GM12878 (cell line): ENCODE data around the gene CACNG1. TPM values are rescaled to one million over a fixed set of nuclear protein-coding genes. Genes with fewer than 3 reads are reported as not detected.

Experiments
- ATAC-seq: fragments of 200-7000 bp; cut with Tn5 transposase; 3 replicates; pipeline ENCODE4 v1.9.1; 2020; ENCODE audit warnings: mild to moderate bottlenecking, moderate library complexity
- BruUV-seq: library from RNA; stranded (reverse); fragments of 400-500 nt; replicated peaks from 2 replicates; lab custom pipeline; 2021; lab: Mats Ljungman, UMichigan
- CTCF ChIA-PET: fragments of 300-600 bp; sonication (Branson Sonifier 250); formaldehyde crosslinking; extraction: SDS; loops from one replicate; lab custom pipeline; 2021; ENCODE audit warnings: inconsistent platforms; lab: Yijun Ruan, JAX
- POLR2A ChIA-PET: fragments of 350-600 bp; formaldehyde crosslinking; extraction: SDS; loops from one replicate; lab custom pipeline; 2021; ENCODE audit warnings: inconsistent platforms; lab: Charles Lee
- RAD21 ChIA-PET: fragments of 300-600 bp; sonication (Branson Sonifier 250); formaldehyde crosslinking; loops from one replicate; lab custom pipeline; 2023; ENCODE audit warnings: antibody characterized with exemption; ENCODE audit not compliant: unreplicated experiment; lab: Charles Lee
- SMC1A ChIA-PET: fragments of 300-600 bp; sonication (Branson Sonifier 250); formaldehyde crosslinking; loops from one replicate; lab custom pipeline; 2023; ENCODE audit not compliant: unreplicated experiment, uncharacterized antibody; lab: Charles Lee
- DNase-seq: peaks from one replicate; pipeline ENCODE4 v3.0.0-alpha.2; 2011; ENCODE audit warnings: low read depth, low spot score
- FAIRE-seq: peaks from 3 replicates; lab custom pipeline; 2011; peaks lifted over from hg19 to GRCh38; lab: Jason Lieb, UNC
- H2AFZ ChIP-seq: 2 replicates; pipeline ENCODE4 v1.6.0; 2011; ENCODE audit warnings: low read depth, low read length, control low read depth; ENCODE audit not compliant: control insufficient read depth
- H3K27ac ChIP-seq: 2 replicates; pipeline ENCODE4 v1.5.1; 2011; ENCODE audit warnings: control low read depth; ENCODE audit not compliant: control insufficient read depth, insufficient read depth
- H3K27me3 ChIP-seq, 2 experiments: replicated peaks in 1 of 2; 2 replicates each; pipeline versions ENCODE4 v1.6.0 to v1.6.1; 2011; ENCODE audit warnings: low read length in 1 of 2; ENCODE audit not compliant: control insufficient read depth in 2 of 2, insufficient read depth in 2 of 2
- H3K36me3 ChIP-seq, 2 experiments: 2 replicates each; pipeline ENCODE4 v1.5.1; 2011; ENCODE audit warnings: low read length in 1 of 2; ENCODE audit not compliant: control insufficient read depth in 2 of 2, insufficient read depth in 2 of 2
- H3K4me1 ChIP-seq: 2 replicates; pipeline ENCODE4 v1.6.1; 2011; ENCODE audit warnings: mild to moderate bottlenecking, low read length, moderate library complexity, mixed read lengths; ENCODE audit not compliant: control insufficient read depth, insufficient read depth
- H3K4me2 ChIP-seq: 2 replicates; pipeline ENCODE4 v1.6.0; 2011; ENCODE audit warnings: control low read depth; ENCODE audit not compliant: control insufficient read depth, insufficient read depth
- H3K4me3 ChIP-seq: fragments of 200-600 bp; sonication (generic); 2 replicates; pipeline ENCODE4 v1.5.1; 2016
- H3K79me2 ChIP-seq: 2 replicates; pipeline ENCODE4 v1.6.0; 2011; ENCODE audit warnings: low read length; ENCODE audit not compliant: control insufficient read depth, insufficient read depth
- H3K9ac ChIP-seq: 2 replicates; pipeline ENCODE4 v1.8.0; 2011; ENCODE audit warnings: low read length, control low read depth, mixed read lengths; ENCODE audit not compliant: control insufficient read depth, insufficient read depth
- H3K9me3 ChIP-seq: replicated peaks from 3 replicates; pipeline ENCODE4 v1.5.1; 2011; ENCODE audit warnings: mild to moderate bottlenecking, low read length; ENCODE audit not compliant: control insufficient read depth, insufficient read depth
- H4K20me1 ChIP-seq: 2 replicates; pipeline ENCODE4 v1.6.0; 2011; ENCODE audit not compliant: control insufficient read depth, insufficient read depth
- CEBPB ChIP-seq, 2 experiments: fragments of 150-350 bp in 1 of 2; IDR thresholded peaks; 2 replicates each; pipeline ENCODE4 v1.6.1; 2012 to 2014; ENCODE audit warnings: low read depth in 2 of 2, low read length in 2 of 2, borderline replicate concordance in 1 of 2, inconsistent platforms in 1 of 2
- DPF2 ChIP-seq: fragments of 450-650 bp; IDR thresholded peaks from 2 replicates; pipeline ENCODE4 v1.6.1; 2017; ENCODE audit warnings: mild to moderate bottlenecking
- FOXK2 ChIP-seq: fragments of 450-650 bp; IDR thresholded peaks from 2 replicates; pipeline ENCODE4 v1.6.1; 2017; ENCODE audit warnings: mild to moderate bottlenecking, moderate library complexity
- GATAD2B ChIP-seq: fragments of 450-650 bp; conservative IDR thresholded peaks from 2 replicates; pipeline ENCODE4 v1.6.1; 2017; ENCODE audit warnings: low read depth, mild to moderate bottlenecking, moderate library complexity
- HDAC2 ChIP-seq: fragments of 200-600 bp; sonication (generic); IDR thresholded peaks from 2 replicates; pipeline ENCODE4 v1.6.1; 2017
- MTA3 ChIP-seq: IDR thresholded peaks from 2 replicates; pipeline ENCODE4 v1.6.1; 2012; ENCODE audit warnings: low read length, inconsistent platforms, borderline replicate concordance
- SMAD1 ChIP-seq: fragments of 450-650 bp; IDR thresholded peaks from 2 replicates; pipeline ENCODE4 v1.6.1; 2018; ENCODE audit warnings: mild to moderate bottlenecking, low read depth; ENCODE audit not compliant: partially characterized antibody
- STAT3 ChIP-seq: IDR thresholded peaks from 2 replicates; pipeline ENCODE4 v1.6.1; 2011; ENCODE audit warnings: low read depth, low read length, improper control_type of control experiment
- ZNF207 ChIP-seq: fragments of 450-650 bp; IDR thresholded peaks from 2 replicates; pipeline ENCODE4 v1.6.1; 2014; ENCODE audit warnings: antibody characterized with exemption, mild to moderate bottlenecking, borderline replicate concordance
- ZNF24 ChIP-seq: fragments of 450-650 bp; IDR thresholded peaks from 2 replicates; pipeline ENCODE4 v1.6.1; 2017; ENCODE audit warnings: antibody characterized with exemption, mild to moderate bottlenecking
- WGBS: methylation state at CpG from one replicate; pipeline ENCODE4 v1.1.6; 2016; ENCODE audit warnings: low lambda C conversion rate; ENCODE audit not compliant: insufficient replicate concordance, insufficient coverage; ENCODE audit errors: missing lambda C conversion rate; 5-methylcytosine and 5-hydroxymethylcytosine counted together
- in situ Hi-C: fragments of 300-500 bp; cut with MboI; formaldehyde crosslinking; loops from 9 replicates; pipeline ENCODE4 v1.14.3; 2018; ENCODE audit warnings: mixed read lengths
- intact Hi-C: fragments of 100-400 bp; cut with micrococcal nuclease; formaldehyde crosslinking; loops from one replicate; pipeline ENCODE4 v1.14.2; 2022; ENCODE audit not compliant: unreplicated experiment
- polyA plus RNA-seq, 11 experiments: library from polyadenylated mRNA; depleted of rRNA in 4 of 11; unstranded in 6 of 11; stranded (reverse) in 5 of 11; fragments of >200 nt; fragmentation: Nextera tagmentation in 4 of 11; fragmentation: Illumina TruSeq in 1 of 11; extraction: Ambion mirVana in 4 of 11; extraction: Trizol in 1 of 11; gene quantifications; 1 replicate in 1 of 11; 2 replicates in 10 of 11; pipeline versions ENCODE4 v1.2.1 to v1.2.3, GENCODE V29; 2011 to 2016; ENCODE audit warnings: inconsistent platforms in 2 of 11, missing spikeins in 2 of 11, low read depth in 1 of 11
- total RNA-seq, 4 experiments: library from RNA; depleted of rRNA in 3 of 4; stranded (reverse); fragments of >200 nt in 3 of 4; fragmentation: Illumina TruSeq in 1 of 4; extraction: Trizol in 1 of 4; gene quantifications; 2 replicates each; pipeline versions ENCODE4 v1.2.1 to v1.2.3, GENCODE V29; 2013 to 2021
- TF ChIP-seq, protein P1 (sequence below): fragments of 450-650 bp; IDR thresholded peaks from 2 replicates; pipeline ENCODE4 v1.6.1; 2016; ENCODE audit warnings: mild to moderate bottlenecking
- TF ChIP-seq, protein P2 (sequence below): fragments of 450-650 bp; IDR thresholded peaks from 2 replicates; pipeline ENCODE4 v1.6.1; 2017; ENCODE audit warnings: mild to moderate bottlenecking, moderate library complexity
- TF ChIP-seq, protein P3 (sequence below): fragments of 450-650 bp; IDR thresholded peaks from 2 replicates; pipeline ENCODE4 v1.6.1; 2017; ENCODE audit warnings: mild to moderate bottlenecking
- TF ChIP-seq, protein P4 (sequence below): fragments of 450-650 bp; IDR thresholded peaks from 2 replicates; pipeline ENCODE4 v1.6.1; 2017; ENCODE audit warnings: borderline replicate concordance

Gene CACNG1
- total and polyA plus RNA-seq, 10 of the 15 experiments (the other 5 are each of a cell fraction or from before 2014, with no cell fraction given), result not detected

GRCh38 chr17:67044940-67045339 lies 586 bp downstream of the CACNG1 start:
- ATAC-seq (no peak), FAIRE-seq (no peak)
- no peaks in the 10 kb centered on the region for H3K79me2 ChIP-seq
- H2AFZ ChIP-seq, result no peak overlapping the region
- no peaks in the 10 kb centered on the region for H3K36me3 ChIP-seq
- H3K27me3 ChIP-seq, result no peaks in the 10 kb centered on the region
- peaks cover 3% of the 10 kb centered on the region for H3K9me3 ChIP-seq
- H3K4me3 ChIP-seq, result no peak overlapping the region
- WGBS, result 28% methylated on average over 5 of the region's 5 CpGs
- no peaks in the 10 kb centered on the region for H4K20me1 ChIP-seq
- in situ Hi-C loops, result no loop called here
- BruUV-seq, result no TSS peak
- H3K27ac ChIP-seq, result no peak overlapping the region
- intact Hi-C loops, result no loop called here
- no peaks in the 10 kb centered on the region for H3K4me1 ChIP-seq
- ChIA-PET POLR2A (interaction anchor here (0.6 to 0.8 kb wide), 3 partner anchors 13 to 1098 kb away, joined by 4 to 9 read pairs (median 4); no protein-coding TSS in a partner anchor), RAD21 (no interaction called here)
- no peak overlapping the region for H3K4me2 ChIP-seq
- TF ChIP-seq ZNF24 (no peak), CEBPB (IDR thresholded peaks at IDR 0.05; ENCODE audit: borderline replicate concordance in 1 of 2, low read depth in 2 of 2, low read length in 2 of 2) (no peak), HDAC2 (no peak), ZNF207 (no peak), DPF2 (no peak), FOXK2 (no peak), MTA3 (no peak), GATAD2B (no peak), STAT3 (no peak), SMAD1 (no peak)
- TF ChIP-seq, protein P1, sequence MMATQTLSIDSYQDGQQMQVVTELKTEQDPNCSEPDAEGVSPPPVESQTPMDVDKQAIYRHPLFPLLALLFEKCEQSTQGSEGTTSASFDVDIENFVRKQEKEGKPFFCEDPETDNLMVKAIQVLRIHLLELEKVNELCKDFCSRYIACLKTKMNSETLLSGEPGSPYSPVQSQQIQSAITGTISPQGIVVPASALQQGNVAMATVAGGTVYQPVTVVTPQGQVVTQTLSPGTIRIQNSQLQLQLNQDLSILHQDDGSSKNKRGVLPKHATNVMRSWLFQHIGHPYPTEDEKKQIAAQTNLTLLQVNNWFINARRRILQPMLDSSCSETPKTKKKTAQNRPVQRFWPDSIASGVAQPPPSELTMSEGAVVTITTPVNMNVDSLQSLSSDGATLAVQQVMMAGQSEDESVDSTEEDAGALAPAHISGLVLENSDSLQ, result no peak
- TF ChIP-seq, protein P2, sequence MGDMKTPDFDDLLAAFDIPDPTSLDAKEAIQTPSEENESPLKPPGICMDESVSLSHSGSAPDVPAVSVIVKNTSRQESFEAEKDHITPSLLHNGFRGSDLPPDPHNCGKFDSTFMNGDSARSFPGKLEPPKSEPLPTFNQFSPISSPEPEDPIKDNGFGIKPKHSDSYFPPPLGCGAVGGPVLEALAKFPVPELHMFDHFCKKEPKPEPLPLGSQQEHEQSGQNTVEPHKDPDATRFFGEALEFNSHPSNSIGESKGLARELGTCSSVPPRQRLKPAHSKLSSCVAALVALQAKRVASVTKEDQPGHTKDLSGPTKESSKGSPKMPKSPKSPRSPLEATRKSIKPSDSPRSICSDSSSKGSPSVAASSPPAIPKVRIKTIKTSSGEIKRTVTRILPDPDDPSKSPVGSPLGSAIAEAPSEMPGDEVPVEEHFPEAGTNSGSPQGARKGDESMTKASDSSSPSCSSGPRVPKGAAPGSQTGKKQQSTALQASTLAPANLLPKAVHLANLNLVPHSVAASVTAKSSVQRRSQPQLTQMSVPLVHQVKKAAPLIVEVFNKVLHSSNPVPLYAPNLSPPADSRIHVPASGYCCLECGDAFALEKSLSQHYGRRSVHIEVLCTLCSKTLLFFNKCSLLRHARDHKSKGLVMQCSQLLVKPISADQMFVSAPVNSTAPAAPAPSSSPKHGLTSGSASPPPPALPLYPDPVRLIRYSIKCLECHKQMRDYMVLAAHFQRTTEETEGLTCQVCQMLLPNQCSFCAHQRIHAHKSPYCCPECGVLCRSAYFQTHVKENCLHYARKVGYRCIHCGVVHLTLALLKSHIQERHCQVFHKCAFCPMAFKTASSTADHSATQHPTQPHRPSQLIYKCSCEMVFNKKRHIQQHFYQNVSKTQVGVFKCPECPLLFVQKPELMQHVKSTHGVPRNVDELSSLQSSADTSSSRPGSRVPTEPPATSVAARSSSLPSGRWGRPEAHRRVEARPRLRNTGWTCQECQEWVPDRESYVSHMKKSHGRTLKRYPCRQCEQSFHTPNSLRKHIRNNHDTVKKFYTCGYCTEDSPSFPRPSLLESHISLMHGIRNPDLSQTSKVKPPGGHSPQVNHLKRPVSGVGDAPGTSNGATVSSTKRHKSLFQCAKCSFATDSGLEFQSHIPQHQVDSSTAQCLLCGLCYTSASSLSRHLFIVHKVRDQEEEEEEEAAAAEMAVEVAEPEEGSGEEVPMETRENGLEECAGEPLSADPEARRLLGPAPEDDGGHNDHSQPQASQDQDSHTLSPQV, result no peak
- TF ChIP-seq, protein P3, sequence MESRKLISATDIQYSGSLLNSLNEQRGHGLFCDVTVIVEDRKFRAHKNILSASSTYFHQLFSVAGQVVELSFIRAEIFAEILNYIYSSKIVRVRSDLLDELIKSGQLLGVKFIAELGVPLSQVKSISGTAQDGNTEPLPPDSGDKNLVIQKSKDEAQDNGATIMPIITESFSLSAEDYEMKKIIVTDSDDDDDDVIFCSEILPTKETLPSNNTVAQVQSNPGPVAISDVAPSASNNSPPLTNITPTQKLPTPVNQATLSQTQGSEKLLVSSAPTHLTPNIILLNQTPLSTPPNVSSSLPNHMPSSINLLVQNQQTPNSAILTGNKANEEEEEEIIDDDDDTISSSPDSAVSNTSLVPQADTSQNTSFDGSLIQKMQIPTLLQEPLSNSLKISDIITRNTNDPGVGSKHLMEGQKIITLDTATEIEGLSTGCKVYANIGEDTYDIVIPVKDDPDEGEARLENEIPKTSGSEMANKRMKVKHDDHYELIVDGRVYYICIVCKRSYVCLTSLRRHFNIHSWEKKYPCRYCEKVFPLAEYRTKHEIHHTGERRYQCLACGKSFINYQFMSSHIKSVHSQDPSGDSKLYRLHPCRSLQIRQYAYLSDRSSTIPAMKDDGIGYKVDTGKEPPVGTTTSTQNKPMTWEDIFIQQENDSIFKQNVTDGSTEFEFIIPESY, result no peak
- TF ChIP-seq, protein P4, sequence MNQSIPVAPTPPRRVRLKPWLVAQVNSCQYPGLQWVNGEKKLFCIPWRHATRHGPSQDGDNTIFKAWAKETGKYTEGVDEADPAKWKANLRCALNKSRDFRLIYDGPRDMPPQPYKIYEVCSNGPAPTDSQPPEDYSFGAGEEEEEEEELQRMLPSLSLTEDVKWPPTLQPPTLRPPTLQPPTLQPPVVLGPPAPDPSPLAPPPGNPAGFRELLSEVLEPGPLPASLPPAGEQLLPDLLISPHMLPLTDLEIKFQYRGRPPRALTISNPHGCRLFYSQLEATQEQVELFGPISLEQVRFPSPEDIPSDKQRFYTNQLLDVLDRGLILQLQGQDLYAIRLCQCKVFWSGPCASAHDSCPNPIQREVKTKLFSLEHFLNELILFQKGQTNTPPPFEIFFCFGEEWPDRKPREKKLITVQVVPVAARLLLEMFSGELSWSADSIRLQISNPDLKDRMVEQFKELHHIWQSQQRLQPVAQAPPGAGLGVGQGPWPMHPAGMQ, result no peak
- TF ChIP-seq, all 136 proteins: peak for 0
- ChIA-PET CTCF (no interaction called here), SMC1A (interaction anchor here (0.6 kb wide), 1 partner anchor 37 kb away, joined by 3 read pairs; no protein-coding TSS in a partner anchor)
- DNase-seq, result no peak
- H3K9ac ChIP-seq, result no peak overlapping the region
